Right ventricle myocardium inferior (tissue), 1 donor: ENCODE data around the gene FHIP1A. TPM values are rescaled to one million over a fixed set of nuclear protein-coding genes. Genes with fewer than 3 reads are reported as not detected.

Source experiments
- ATAC-seq: fragments of 200-7000 bp; cut with Tn5 transposase; one replicate; pipeline ENCODE4 v1.9.1; 2020; ENCODE audit warnings: mild to moderate bottlenecking, moderate library complexity
- DNase-seq: peaks from one replicate; pipeline ENCODE4 v3.0.0; 2021; ENCODE audit errors: missing footprints
- intact Hi-C: fragments of 100-400 bp; cut with DNase I; formaldehyde crosslinking; loops from one replicate; pipeline ENCODE4 v1.11.0; 2022
- total RNA-seq: library from RNA; stranded (reverse); fragmentation: NEBNext Ultra II Directional; extraction: Animal tissue kit (Norgen Biotek cat#: 25700); gene quantifications from one replicate; pipeline ENCODE4 v1.2.1, GENCODE V29; 2021
- donor health status: DM: no; HTN: yes; CAD: no; lungs with severe emphysema.

Gene FHIP1A
- total RNA-seq, 1 donor from 2014 or later: 18.5 TPM

DNA sequence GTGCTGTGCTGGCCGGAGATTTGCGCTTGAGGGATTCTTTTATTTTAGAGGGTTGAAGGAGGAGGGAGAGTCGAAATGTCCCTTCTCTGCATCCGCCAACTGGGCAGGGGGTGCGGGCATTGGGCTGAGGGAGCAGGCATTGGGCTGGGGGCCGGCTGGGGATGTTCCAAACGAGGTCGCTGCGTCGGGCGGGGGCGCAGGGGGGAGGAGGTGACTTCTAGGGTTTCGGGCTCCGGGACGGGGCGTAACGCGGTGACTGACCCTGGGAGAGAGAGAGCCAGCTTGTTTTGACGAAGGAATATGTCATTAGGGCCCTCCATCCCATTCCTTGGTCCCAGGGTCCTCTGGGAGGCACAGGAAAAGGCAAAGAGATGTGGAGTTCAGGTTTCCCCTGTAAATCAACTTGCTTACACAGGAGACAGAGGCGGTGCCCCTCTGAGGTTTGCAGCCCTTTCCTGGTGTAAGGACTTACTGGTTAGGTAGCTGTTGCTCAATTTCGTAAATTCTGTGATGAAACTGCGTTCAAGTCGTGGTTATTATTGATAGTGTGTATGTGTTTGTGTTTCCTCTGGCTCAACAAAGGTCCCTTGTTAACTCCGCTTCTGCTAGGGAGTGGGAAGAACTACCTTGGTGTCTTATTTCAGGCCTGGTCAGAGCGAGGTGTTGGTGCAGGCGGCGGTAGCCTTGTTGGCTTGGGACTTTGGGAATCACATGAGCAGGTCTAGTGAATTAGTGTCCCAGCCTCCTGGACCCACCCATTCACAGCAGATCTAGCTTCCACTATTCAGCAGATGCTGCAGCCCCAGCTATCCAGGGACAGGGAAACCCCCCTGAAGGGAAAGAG, 716 bp downstream of the FHIP1A start:
- DNase-seq (peak; percentile 62), ATAC-seq (no peak)
- intact Hi-C loops: loop anchor here (5.0 kb wide), 1 partner anchor 123 kb away; no protein-coding TSS in a partner anchor

DNA sequence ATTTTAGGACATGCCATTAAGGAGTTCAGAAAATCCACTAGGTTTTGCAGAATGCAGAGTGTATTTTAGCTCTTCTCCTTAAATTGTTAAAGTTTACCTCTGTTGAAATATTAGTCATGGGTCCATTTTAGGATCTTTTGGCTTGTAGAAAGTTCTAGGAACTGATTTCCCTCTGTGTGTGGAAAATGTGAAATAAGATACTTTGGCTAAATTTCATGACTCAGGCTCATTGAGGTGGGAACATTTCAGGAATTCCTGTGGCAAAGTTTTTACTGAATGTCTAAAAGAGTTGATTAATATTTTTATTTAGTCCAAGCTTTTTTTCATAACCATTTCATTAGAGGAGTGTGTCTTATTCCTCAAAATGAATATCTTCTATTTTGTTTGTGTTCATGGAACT, 7.0 kb downstream of the FHIP1A start:
- DNase-seq (no peak), ATAC-seq (no peak)
- intact Hi-C loops: no loop called here

DNA sequence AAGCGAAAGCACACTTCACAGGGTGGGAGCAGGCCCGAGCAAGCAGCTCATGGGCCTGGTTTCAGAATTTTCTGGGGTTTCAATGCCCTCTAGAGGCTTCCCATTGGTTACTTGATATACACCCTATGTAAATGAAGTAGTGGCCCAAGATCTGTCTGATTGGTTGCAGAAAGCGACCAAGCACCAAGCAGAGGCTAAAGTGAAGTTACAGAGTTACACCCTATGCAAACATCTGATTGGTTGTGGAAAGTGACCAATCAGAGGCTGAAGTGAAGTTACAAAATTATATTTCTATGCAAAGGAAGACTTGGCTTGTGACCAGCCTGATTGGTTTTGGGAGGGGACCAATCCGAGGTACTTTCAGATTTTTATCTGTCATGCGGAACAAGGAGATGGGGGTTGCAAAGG, 8.2 kb downstream of the FHIP1A start:
- ATAC-seq (no peak), DNase-seq (no peak)
- intact Hi-C loops: no loop called here

DNA sequence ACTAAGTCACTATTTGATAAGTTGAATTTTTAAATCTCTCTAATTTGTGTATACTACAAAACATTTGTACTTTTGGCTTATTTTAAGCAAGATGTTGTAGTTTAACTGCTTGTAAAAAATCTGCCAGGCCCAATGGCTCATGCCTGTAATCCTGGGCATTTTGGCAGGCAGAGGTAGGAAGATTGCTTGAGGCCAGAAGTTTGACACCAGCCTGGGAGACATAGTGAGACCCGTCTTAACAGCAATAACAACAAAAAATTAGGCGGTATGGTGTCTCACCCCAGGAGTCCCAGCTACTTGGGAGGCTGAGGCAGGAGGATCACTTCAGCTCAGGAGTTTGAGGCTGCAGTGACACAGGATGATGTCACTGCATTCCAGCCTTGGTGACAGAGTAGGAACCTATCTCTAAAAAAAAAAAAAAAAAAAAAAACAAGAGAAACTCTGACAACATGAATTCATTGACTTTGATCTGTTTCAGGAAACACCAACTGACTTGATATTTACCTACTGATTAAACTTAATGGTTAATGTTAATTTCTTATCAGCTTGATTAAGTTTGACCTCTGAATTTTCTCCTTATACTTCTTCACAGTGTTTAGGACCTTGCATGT, 8.9 kb downstream of the FHIP1A start:
- ATAC-seq (no peak), DNase-seq (no peak)
- intact Hi-C loops: no loop called here

DNA sequence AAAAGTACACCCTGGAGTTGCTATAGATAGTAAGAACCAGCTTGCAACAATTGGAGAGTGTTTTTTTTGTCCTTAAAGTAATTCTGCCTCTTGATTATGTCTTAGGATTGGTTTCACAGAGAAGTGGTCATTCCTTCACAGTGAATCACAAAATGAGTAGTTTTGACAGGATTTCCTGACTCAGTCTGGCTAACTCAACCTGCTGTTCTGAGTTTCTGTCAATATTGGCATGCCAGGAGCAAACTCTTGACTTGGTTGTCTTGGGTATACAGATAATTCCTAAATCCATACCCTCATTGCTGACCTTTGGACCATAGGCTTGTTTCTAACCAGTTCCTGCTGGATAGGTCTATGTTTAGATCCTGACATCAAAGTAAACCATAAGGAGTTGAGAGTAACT, 9.4 kb downstream of the FHIP1A start:
- DNase-seq (no peak), ATAC-seq (no peak)
- intact Hi-C loops: no loop called here

DNA sequence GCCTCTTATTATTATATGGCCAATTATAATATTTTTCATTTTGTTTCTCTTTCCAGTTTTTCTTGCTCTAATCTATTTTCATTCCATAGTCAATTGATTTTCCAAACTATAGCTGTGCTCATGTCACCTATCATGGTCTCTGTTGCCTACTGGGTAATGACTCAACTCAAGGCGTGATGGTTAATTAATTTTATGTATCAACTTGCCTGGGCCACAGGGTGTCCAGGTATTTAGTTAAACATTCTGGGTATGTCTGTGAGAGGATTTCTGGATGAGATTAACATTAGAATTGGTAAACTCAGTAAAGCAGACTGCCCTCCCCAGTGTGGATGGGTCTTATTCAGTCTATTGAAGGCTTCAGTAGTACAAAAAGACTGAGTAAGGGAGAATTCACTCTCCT, 9.9 kb downstream of the FHIP1A start:
- ATAC-seq (no peak), DNase-seq (no peak)
- intact Hi-C loops: no loop called here

DNA sequence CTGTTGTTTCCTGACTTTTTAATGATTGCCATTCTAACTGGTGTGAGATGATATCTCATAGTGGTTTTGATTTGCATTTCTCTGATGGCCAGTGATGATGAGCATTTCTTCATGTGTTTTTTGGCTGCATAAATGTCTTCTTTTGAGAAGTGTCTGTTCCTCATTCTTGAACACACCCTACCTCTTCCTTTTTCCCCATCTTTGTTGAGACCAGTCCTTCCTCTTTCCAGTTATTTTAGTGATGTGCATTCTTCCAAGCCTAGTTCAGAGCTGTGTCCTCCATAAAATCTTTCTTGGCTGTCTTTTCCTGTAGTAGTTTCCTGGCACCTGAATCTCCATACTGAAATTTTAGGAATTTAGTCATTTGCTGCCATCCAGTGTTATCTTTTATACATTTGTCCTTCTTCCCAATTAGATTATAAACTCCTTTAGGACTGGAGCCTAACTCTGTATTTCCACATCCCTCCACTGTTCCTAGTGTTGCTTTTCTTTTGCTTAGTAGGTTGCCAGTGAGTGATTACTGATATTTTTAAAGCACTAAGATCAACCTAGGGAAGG, 11.4 kb downstream of the FHIP1A start:
- DNase-seq (no peak), ATAC-seq (no peak)
- intact Hi-C loops: no loop called here

DNA sequence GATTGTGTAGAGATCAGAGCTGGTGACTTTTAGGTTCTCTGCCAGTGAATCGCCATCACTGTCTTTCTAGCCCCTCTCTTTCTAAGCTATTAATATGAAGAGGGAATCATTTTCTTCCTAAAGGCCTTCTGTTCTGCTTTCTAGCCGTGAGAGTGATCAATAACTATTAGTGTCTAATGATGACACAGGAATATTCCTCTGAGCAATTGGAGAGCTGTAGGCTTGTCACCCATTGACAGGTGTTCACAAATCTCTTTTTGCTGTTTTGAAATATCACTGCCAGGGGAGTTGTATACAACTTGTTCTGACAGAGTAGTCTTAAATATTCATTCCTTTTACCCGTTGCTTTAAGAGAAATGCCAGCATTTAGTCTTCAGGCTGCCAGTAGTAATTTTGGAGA, 13.9 kb downstream of the FHIP1A start:
- ATAC-seq (no peak), DNase-seq (no peak)
- intact Hi-C loops: no loop called here

DNA sequence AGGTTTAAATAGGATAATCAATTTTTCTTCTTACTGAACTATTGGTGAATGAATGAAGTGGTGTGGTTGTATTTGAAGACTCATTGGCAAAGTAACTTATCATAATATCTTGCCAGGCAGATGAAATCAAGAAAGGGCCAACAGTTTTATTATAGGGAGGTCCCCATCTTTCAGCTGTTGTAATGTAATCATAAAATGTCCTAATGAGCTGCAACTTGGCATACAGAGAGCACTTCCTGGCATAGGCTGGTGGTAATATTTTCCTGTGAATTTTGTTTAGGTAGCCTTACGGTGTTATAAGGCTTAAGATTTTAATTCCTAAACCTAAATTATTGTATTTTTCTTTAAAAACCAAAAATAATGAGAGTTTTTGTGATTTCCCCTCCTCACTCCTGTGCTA, 17.5 kb downstream of the FHIP1A start:
- DNase-seq (no peak), ATAC-seq (no peak)
- intact Hi-C loops: no loop called here

DNA sequence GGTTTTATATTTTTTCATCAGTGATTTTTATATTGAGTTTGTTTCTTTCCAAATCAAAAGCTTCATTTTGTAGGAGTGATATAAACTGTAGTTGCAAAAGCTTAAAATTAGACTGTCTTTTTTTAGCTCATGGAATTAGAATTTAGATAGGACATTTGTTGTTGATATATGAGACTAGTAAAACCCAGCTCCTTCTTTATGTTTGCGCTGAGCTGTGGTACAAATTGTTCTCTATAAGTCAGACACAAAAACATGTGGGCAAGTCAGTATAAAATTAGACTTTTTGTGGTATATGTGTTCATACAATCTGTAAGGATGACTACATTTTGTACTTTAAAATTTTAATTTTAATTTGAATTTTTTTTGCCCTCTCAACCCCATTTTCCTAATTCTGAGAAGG, 18.3 kb downstream of the FHIP1A start:
- ATAC-seq (no peak), DNase-seq (no peak)
- intact Hi-C loops: no loop called here

DNA sequence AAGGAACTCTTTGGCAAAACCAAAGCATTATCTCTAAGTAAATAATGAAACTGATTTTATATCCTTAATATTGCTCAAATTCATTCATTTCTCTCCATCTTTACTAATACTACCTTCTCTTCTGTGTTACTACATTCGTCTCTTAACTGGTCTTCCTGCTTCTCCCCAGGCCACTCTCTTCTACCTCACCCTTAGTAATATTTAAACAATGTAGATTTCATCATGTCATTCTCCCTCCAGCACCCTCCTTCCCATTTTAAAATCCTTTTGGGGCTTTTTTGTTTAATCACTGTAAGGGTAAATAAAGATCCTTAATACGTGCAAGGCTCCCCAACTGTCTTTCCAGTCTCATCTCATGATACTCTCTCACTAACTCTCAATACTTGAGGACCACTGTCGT, 19.4 kb downstream of the FHIP1A start:
- intact Hi-C loops: no loop called here
- ATAC-seq: no peak
- DNase-seq: no peak

DNA sequence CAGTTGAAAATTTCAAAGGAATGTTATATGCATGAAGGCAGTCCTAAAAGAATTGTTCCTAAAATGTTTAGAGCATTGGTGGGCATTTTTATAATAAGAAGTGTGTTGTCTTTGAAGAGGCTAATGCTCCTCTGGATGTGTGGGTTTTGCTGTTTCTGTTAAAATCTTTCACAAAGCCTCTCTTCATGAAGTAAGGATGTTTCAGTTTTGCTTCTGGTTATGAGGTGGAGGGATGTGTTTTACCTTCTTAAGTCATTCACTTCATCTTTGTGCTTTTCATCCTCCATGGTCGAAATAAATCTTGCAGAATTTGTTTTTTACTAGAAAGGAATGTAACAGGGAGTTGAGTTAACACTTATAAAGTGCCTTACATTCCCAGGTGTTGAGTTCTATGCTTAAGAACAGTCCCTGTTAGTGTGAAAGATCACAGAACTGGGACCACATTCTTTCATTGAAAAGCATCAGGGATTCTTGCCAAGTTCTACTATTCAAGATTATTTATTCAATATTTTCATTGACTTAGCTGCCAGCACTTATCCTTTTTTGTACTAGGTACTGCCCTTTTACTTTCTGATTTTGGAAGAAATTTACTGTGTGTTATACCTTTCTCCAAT, 21.1 kb downstream of the FHIP1A start:
- ATAC-seq (no peak), DNase-seq (no peak)
- intact Hi-C loops: no loop called here

DNA sequence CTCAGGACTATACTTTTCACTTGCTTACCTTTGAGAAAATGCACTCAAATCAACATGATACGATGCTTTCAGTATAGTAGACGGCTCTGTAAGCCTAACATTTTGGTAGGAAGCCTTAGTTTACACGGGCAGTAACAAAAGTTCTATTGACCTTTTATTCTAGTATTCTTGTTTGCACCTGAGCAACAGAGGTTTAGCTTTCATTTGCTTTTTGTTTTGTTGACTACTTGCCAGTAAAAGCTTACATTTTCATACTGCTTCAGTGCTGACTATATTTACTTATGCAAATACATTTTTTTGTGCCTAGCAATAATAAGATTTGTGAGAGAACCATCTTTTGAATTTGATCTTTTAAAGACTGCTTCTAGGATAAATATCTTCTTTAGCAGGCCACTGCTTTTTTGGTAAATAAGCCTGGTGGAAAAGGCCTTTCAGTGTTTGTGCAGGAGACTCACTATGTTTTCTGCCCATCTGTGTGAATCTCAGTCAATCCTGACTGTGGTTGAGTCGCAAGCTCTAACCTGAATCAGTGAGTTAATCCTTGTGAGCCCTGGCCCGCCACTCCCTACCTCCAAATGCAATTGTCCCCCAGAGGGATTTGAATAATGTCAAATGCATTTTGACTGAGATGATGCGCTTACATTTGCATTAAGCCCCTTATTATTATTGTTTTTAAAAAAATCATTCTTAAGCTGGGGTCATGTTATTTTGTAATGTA, 21.9 kb downstream of the FHIP1A start:
- DNase-seq (no peak), ATAC-seq (no peak)
- intact Hi-C loops: no loop called here

DNA sequence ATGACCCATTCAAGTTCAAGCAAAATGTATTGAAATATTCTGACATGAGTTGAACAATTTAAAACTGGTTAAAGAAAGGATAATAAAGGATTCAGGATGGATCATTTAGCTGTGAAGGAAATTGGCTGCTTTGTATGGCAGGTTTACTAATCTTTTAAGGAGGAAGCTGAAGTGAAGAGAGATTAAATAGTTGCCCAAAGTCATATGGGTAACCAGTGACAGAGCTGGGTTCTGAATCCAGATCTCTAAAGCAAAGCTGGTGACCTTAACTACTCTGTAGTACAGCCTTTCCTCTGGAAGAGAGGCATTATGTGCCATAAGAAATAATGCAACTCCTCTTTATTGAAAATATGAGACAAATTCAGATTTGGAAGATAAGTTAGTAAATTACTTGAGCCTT, 22.8 kb downstream of the FHIP1A start:
- DNase-seq (no peak), ATAC-seq (no peak)
- intact Hi-C loops: no loop called here

DNA sequence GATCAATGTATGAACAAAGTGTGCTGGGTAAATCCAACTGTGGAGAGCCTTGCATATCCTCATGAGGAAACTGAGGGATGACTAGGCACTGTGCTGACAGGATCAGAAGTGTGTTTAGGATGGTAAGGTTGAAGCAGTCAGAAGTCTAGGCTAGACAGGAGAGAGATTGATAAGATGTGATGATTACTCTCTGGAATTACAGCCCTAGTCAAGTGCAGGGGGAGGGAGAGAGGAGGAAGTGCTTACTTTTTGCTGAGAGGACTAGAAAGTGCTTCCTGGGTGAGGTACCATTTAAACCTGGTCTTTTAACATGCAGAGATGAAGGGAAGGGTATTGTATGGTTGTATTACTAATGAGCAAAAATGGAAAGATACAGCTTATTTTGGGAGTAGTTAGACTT, 23.7 kb downstream of the FHIP1A start:
- ATAC-seq: no peak
- intact Hi-C loops: no loop called here
- DNase-seq: no peak

DNA sequence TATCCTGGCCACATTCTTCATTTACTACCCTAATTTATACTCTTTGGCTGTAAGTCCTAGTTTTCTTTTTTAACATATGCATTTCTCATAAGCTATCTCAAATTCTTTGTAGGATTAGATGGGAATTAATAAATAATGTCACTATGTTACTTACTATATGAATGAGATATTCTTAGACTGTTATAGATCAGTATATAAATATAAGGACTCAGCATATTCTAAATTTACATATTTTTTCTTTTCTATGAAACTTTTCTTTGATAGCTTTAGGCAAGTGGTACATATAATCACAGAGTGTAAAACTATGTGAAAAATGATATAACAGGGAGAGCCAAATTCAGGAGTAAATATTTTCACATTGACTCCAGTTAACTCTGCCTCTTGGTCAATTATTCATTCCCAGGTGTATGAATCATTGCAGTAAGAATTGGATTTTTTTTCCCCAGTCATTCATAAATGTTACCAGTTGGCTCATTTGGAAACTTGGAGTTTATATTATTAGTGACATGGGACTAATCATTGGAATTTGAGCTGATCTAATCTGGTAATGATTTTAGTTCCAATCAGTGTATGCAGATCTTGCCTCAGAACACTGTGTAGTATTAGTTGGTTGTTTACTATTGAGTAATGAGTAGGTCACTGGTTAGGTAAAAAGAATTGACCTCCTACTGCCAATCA, 25.3 kb downstream of the FHIP1A start:
- no peak for DNase-seq
- intact Hi-C loops: no loop called here
- ATAC-seq: no peak

DNA sequence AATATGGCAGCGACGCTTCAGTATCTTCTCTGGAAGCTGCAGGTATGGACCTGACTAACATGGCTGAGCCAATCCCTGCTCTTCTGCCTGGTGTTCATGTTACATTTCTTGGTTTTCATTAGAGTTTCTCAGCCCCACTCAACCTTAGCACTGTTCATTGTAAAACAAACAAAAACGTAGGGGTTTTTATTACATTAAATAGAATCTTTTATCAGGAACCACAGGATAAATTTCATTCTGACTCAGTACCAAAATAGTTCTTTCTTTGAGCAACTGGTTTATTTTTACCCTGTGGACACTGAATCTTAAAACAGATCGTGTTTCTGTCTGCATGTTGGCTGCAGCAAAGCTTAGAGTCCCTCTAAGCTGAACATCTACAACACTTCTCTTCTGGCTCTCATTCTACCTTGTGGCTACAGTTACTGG, 27.1 kb downstream of the FHIP1A start:
- DNase-seq (no peak), ATAC-seq (peak; percentile 39)
- intact Hi-C loops: no loop called here

DNA sequence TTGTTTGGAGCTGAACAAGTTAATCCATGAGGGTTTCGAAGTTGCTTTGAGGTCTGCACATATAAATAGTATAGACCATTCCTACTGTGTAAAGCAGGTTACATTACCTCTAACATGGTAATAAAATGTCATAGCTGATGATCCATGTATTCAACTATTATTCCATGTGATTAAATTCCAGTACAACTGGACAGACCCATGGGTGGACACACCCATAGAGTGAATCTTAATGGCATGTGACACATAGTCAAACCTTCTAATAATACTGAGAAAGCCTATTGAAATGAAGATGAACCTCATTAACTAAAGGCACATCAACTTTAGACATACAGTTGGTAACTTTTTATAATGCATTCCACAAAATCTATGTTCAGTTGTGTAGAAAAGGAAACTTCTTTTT, 28.5 kb downstream of the FHIP1A start:
- DNase-seq: no peak
- intact Hi-C loops: no loop called here
- ATAC-seq: no peak

DNA sequence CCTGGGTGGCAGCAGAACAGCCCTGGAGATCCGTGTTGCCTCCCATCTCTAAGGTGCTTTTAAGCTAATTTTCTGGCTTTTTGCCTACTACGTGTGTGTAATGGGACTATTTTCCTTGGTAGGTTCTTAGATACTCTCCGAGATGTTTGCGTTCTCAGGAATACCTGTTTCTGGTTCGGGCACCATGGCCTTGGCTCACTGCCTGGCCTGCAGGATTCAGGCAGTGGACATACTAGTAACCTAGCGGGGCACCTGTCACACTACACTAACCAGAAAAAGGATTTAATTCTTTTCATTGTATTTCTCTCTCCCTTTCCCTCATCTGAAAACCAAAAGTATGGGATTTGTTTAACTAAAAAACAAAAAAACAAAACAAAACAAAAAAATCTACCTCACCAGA, 29.2 kb downstream of the FHIP1A start:
- intact Hi-C loops: no loop called here
- ATAC-seq (no peak), DNase-seq (no peak)
